Measurements from ENCODE around the gene NGRN. TPM values are rescaled to one million over a fixed set of nuclear protein-coding genes. Genes with fewer than 3 reads are reported as not detected.
"Not testable (repeated sequence)": the region's sequence is repeated elsewhere in the genome, so short reads cannot be mapped to it uniquely, and the experiment has no call there.

Gene NGRN
- total RNA-seq, 2 donors from 2014 or later, result 38.0 to 38.9 TPM

DNA sequence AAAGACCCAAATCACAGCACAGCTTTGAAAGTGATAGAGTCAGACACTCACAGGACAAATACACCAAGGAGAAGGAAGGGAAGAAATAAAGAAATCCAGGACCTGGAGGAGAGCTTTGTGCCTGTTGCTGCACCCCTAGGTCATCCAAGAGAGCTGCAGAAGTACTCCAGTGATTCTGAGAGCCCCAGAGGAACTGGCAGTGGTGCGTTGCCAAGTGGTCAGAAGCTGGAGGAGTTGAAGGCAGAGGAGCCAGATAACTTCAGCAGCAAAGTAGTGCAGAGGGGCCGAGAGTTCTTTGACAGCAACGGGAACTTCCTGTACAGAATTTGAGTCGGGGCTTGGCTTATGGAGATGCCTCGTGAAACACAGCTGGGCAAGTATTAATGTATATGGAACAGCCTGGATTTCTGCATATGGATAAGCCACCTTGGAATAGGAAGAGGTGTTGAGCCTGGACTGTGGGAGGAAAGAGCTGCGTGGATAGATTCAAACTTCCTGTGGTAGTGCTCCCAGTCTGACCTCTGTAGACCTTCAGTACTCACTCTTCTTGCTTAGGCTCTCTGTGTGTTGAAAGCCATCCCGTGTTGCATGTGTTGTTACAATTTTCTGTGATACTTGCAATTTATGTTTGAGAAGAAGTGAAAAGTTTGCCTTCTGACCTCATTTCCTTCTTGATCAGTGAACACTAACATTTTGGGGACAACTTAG is 6.1 kb downstream of the NGRN start:
- ATAC-seq (replicated peaks in 1 of 2) (no peak), DNase-seq (no peak)
- no peaks in the 10 kb centered on the region for H3K9me3 Mint-ChIP-seq
- peak overlapping the region; percentile 90 for H3K27ac Mint-ChIP-seq
- H3K4me1 Mint-ChIP-seq (ENCODE audit: low read depth), result peaks cover 62% of the 10 kb centered on the region
- no peaks in the 10 kb centered on the region for H3K27me3 Mint-ChIP-seq (ENCODE audit: low read depth)
- H3K36me3 Mint-ChIP-seq (ENCODE audit: insufficient read depth in 2 of 2), result peaks cover 17 to 20% of the 10 kb centered on the region in 2 donors
- H3K4me3 Mint-ChIP-seq, result peak overlapping the region in 1 of 2 donors; percentile 23

DNA sequence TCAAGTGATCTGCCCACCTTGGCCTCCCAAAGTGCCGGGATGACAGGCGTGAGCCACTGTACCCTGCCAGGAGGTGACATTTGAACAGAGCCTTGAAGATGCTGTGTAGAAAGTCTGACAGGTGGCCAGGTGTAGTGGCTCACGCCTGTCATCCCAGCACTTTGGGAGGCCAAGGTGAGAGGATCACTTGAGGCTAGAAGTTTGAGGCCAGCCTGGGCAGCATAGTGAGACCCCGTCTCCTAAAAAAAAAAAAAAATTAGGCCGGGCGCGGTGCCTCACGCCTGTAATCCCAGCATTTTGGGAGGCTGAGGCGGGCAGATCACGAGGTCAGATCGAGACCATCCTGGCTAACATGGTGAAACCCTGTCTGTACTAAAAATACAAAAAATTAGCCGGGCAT is 13.0 kb downstream of the NGRN start:
- not testable (repeated sequence) for H3K36me3 Mint-ChIP-seq (ENCODE audit: insufficient read depth in 2 of 2); DNase-seq; H3K4me3 Mint-ChIP-seq; H3K4me1 Mint-ChIP-seq (ENCODE audit: low read depth); H3K9me3 Mint-ChIP-seq; H3K27me3 Mint-ChIP-seq (ENCODE audit: low read depth); H3K27ac Mint-ChIP-seq; ATAC-seq (replicated peaks in 1 of 2)

DNA sequence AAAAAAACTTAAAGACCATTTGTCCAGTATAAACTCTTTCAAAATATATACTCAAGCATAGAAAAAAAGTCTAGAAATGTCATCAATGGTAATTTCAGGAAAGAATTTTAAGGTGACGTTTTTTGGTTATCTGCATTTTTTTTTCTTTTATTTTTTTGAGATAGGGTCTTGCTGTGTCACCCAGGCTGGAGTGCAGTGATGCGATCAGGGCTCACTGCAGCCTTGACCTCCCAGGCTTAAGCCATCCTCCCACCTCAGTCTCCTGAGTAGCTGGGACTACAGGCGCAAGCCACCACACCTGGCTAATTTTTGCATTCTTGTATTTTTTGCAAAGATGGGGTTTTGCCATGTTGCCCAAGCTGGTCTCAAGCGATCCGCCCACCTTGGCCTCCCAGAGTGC is 15.3 kb downstream of the NGRN start:
- not testable (repeated sequence) for H3K4me3 Mint-ChIP-seq; H3K27ac Mint-ChIP-seq; H3K9me3 Mint-ChIP-seq; H3K36me3 Mint-ChIP-seq (ENCODE audit: insufficient read depth in 2 of 2); H3K4me1 Mint-ChIP-seq (ENCODE audit: low read depth); ATAC-seq (replicated peaks in 1 of 2); DNase-seq; H3K27me3 Mint-ChIP-seq (ENCODE audit: low read depth)

DNA sequence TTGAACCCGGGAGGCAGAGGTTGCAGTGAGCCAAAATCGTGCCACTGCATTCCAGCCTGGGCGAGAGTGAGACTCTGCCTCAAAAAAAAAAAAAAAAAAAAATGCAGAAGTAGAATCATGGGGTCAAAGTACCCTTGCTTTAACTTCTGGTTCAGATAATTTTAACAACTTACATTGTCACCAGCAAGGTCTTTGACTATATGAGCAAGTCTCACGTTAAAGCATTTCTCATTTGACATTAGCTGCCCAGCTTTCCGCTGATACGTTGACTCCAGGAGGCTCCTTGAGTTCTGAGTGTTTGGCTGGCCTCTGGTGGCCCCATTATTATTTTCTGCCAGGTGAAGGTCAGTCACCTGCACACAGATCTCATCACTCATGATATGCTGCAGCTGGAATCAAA is 16.2 kb downstream of the NGRN start:
- not testable (repeated sequence) for H3K4me1 Mint-ChIP-seq (ENCODE audit: low read depth); H3K36me3 Mint-ChIP-seq (ENCODE audit: insufficient read depth in 2 of 2); H3K9me3 Mint-ChIP-seq; DNase-seq; H3K4me3 Mint-ChIP-seq; H3K27ac Mint-ChIP-seq; H3K27me3 Mint-ChIP-seq (ENCODE audit: low read depth); ATAC-seq (replicated peaks in 1 of 2)

DNA sequence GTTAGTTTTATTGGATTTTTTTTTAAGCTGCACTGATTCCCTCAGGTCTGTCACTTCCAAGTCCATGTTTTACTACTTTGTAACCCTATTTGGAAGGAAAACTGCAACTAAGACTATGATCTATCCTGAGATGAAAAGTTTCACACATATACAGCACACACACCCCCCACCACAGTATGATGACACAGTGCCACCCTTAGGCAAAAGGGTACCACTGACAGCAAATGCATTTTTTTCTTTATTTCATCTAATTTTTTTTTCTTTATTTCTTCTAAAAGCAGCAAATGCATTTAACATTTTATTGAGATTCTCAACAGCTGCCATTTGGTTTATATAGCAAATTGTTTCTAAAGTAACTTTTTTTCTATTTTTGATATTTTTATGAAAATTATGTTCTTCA is 21.2 kb downstream of the NGRN start:
- peak; percentile 37 for DNase-seq
- H3K36me3 Mint-ChIP-seq (ENCODE audit: insufficient read depth in 2 of 2), result no peaks in the 10 kb centered on the region
- H3K4me3 Mint-ChIP-seq, result no peak overlapping the region
- H3K4me1 Mint-ChIP-seq (ENCODE audit: low read depth), result no peaks in the 10 kb centered on the region
- peak; percentile 77 to 81 for ATAC-seq (replicated peaks in 1 of 2)
- H3K9me3 Mint-ChIP-seq, result no peaks in the 10 kb centered on the region
- H3K27ac Mint-ChIP-seq, result no peak overlapping the region
- H3K27me3 Mint-ChIP-seq (ENCODE audit: low read depth), result no peaks in the 10 kb centered on the region

DNA sequence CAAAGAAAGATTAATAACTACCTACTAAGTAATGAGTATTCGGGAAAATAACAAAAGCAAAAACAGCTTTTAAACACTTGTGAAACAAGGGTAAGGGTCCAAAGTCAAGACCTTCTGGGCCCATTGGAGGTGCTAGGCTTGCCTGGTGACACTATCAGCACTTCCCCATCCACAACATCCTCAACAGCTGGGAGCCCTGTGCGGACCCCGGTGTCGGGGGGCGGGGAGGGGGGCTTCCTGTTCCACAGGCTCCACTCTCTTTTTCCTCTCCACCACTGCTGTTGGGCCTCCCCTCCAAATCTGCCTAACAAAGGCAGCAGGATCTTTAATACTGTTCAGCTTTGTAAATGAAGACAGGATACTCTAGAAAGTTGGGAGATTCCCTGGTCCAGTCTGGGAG is 21.6 kb downstream of the NGRN start:
- Mint-ChIP-seq H3K27me3 (ENCODE audit: low read depth) (no peaks in the 10 kb centered on the region), H3K36me3 (ENCODE audit: insufficient read depth in 2 of 2) (no peaks in the 10 kb centered on the region), H3K9me3 (no peaks in the 10 kb centered on the region), H3K27ac (no peak overlapping the region), H3K4me3 (no peak overlapping the region), H3K4me1 (ENCODE audit: low read depth) (no peaks in the 10 kb centered on the region)
- ATAC-seq (replicated peaks in 1 of 2) (no peak), DNase-seq (no peak)

DNA sequence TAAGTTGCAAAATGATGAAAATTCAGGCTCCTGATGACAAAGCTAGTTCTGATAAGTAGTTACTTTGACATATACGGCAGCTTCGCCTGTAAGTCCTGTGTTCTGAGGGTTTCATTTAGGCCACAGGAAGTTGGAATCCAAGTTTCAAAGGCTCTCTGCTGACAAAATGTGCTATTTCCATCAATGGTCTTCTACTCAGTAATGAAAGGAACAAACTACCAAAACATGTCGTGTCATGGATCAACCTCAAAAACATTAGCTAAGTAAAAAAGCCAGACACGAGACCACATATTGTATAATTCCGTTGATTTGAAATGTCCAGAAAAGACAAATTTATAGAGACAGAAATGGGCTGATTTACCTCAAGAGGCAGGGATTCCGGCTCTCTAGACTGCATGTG is 22.5 kb downstream of the NGRN start:
- no peak for ATAC-seq (replicated peaks in 1 of 2)
- Mint-ChIP-seq H3K27me3 (ENCODE audit: low read depth) (no peaks in the 10 kb centered on the region), H3K9me3 (no peaks in the 10 kb centered on the region), H3K27ac (no peak overlapping the region), H3K4me1 (ENCODE audit: low read depth) (peaks cover under 1% of the 10 kb centered on the region), H3K4me3 (no peak overlapping the region), H3K36me3 (ENCODE audit: insufficient read depth in 2 of 2) (no peaks in the 10 kb centered on the region)
- no peak for DNase-seq

DNA sequence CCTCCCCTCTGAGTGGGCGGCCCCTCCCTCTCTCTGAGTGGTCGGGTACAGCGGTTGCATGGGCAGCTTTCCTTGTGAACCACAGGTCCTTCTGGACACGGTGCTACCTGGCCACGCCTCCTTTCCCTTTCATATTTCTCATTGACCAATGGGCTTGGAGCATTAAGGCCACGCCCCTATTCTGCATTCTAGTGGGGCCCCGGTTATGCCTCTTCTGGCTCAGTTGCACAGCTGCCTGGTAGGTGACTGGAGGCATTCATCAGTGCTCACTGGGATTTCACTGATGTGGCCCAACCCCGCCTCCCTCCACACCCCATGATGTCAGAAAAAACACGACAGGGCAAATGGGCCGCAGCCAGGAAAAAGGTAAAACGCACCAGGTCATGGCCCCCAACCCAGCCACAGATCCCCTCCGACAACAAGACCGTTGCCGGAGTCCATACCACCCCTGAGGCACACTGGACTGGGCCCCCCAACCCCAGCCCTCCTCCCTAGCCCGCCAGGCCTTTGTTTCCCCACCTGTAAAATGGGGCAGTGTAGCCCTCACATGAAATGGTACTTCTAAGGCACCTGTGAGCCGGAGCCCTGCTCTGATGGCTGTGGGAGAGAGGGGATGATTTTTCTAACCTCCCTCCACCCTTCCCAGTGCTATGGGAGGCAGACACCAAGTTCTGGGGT is 26.3 kb downstream of the NGRN start:
- DNase-seq (peak; percentile 15 to 36), ATAC-seq (replicated peaks in 1 of 2) (no peak)
- Mint-ChIP-seq H3K4me1 (ENCODE audit: low read depth) (peaks cover 9% of the 10 kb centered on the region), H3K9me3 (no peaks in the 10 kb centered on the region), H3K4me3 (no peak overlapping the region), H3K27ac (no peak overlapping the region), H3K27me3 (ENCODE audit: low read depth) (peaks cover 5% of the 10 kb centered on the region), H3K36me3 (ENCODE audit: insufficient read depth in 2 of 2) (no peaks in the 10 kb centered on the region)

DNA sequence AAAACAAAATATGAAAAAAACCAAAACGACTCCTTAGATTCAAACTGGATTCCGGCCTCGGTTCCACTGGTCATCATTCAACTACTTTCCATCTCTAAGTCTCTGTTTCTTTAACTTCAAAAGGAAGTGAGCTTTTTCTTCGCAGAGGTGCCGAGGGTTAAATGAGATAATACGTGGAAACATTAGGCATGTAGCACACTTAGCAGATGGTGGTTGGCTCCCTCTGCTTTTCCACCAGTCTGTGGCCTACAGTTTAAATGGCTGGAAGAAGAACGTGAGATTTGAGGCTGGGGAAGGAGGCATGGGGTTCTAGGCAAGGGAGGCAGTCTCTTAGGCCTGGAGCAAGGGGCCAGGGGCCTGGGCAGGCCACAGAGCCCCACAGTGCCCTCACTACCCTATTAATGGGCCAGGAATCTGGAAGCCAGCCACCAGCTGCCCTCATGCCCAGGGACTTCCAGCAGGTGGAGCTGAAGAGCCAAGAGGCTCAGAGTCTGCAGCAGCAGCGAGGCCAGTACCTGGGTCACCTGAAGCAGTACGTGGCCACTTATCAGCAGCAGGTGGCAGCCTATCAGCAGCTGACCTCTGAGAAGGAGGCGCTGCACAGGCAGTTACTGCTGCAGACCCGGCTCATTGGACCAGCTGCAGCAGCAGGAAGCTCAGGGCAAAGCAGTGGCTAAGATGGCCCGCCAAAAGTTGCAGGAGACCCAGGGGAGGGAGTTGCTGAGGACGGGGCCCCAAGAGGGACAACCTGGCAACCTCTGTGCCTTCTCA is 27.8 kb downstream of the NGRN start:
- ATAC-seq (replicated peaks in 1 of 2) (peak; percentile 68 to 73), DNase-seq (peak; percentile 77 to 82)
- peak overlapping the region in 1 of 2 donors; percentile 33 for H3K4me3 Mint-ChIP-seq
- H3K27me3 Mint-ChIP-seq (ENCODE audit: low read depth); H3K27ac Mint-ChIP-seq; H3K9me3 Mint-ChIP-seq; H3K4me1 Mint-ChIP-seq (ENCODE audit: low read depth); H3K36me3 Mint-ChIP-seq (ENCODE audit: insufficient read depth in 2 of 2): not testable (repeated sequence)

DNA sequence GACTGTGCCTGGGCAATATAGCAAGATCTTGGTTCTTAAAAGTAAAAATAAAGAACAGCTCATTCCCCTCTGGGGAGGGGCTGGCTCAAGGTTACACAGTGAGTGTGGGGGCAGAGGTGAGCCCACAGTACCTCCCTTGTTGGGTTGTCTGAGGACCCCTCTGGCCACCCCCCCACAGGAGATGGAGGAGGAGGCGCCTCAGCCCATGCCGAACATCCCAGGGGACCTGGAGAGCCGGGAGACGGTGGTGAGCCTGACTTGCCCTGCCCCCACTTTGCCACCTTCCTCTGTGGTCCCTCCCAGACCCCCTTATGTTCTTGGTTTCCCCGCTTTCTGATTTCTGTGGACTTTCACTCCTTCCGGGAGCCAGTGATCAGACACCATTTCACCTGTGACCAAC is 28.7 kb downstream of the NGRN start:
- no peaks in the 10 kb centered on the region for H3K9me3 Mint-ChIP-seq

DNA sequence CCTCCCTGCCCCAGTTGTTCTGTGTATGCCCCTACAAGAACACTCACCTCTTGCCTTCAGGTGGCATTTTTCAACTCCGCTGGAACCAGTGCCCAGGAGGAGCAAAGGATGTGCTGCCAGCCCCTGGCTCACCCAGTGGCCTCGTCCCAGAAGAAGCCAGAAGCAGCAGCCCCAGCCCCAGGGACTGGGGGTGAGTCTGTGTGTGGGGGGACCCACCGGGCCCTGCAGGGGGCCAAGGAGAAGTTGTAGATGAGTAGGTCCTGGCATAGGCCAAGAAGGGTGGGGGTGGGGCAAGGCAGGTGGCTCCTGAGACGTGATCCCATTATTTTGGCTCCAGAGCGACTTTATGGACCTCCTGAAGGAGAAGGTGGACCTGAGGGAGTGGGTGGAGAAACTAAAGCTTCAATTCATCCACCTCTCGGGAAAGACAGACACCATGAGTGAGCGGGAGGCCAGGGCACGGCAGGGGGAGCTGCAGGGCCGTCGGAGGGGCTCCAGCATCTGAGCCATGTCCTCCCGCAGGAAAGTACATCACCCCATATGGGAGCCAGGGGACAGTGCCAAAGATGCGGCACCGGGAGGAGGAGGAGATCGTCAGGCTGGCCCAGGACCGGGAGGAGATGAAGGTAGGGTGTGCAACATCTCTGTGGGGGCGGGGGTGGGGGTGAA is 29.3 kb downstream of the NGRN start:
- DNase-seq (no peak), ATAC-seq (replicated peaks in 1 of 2) (no peak)
- no peaks in the 10 kb centered on the region for H3K36me3 Mint-ChIP-seq (ENCODE audit: insufficient read depth in 2 of 2)
- no peak overlapping the region for H3K4me3 Mint-ChIP-seq
- H3K27ac Mint-ChIP-seq, result no peak overlapping the region
- no peaks in the 10 kb centered on the region for H3K9me3 Mint-ChIP-seq
- H3K4me1 Mint-ChIP-seq (ENCODE audit: low read depth), result peaks cover 9% of the 10 kb centered on the region
- H3K27me3 Mint-ChIP-seq (ENCODE audit: low read depth), result peaks cover 5% of the 10 kb centered on the region

More for the DNA sequence above, 28.7 kb downstream of the NGRN start:
- DNase-seq, result no peak
- Mint-ChIP-seq H3K36me3 (ENCODE audit: insufficient read depth in 2 of 2) (no peaks in the 10 kb centered on the region), H3K4me3 (no peak overlapping the region), H3K27me3 (ENCODE audit: low read depth) (peaks cover 5% of the 10 kb centered on the region), H3K27ac (no peak overlapping the region), H3K4me1 (ENCODE audit: low read depth) (peaks cover 9% of the 10 kb centered on the region)
- no peak for ATAC-seq (replicated peaks in 1 of 2)

DNA sequence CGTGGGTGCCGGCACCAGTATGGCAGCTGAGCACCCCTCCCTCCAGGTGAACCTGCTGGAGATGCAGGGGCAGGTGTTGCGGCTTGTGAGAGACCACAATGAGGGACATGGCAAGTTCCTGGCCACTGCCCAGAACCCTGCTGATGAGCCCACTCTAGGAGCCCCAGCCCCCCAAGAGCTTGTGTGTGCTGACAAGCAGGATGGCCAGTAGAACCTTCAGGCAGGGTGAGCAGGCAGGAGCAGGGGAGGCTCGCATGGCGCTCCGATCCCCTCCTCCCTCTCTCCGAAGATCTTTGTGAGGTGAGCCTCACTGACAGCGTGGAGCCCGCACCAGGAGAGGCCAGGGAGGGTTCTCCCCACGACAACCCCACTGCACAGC is 29.8 kb downstream of the NGRN start:
- Mint-ChIP-seq H3K36me3 (ENCODE audit: insufficient read depth in 2 of 2) (no peaks in the 10 kb centered on the region), H3K4me1 (ENCODE audit: low read depth) (peaks cover 9% of the 10 kb centered on the region), H3K27me3 (ENCODE audit: low read depth) (peaks cover 5% of the 10 kb centered on the region), H3K9me3 (no peaks in the 10 kb centered on the region), H3K27ac (no peak overlapping the region), H3K4me3 (no peak overlapping the region)
- ATAC-seq (replicated peaks in 1 of 2), result no peak
- no peak for DNase-seq

DNA sequence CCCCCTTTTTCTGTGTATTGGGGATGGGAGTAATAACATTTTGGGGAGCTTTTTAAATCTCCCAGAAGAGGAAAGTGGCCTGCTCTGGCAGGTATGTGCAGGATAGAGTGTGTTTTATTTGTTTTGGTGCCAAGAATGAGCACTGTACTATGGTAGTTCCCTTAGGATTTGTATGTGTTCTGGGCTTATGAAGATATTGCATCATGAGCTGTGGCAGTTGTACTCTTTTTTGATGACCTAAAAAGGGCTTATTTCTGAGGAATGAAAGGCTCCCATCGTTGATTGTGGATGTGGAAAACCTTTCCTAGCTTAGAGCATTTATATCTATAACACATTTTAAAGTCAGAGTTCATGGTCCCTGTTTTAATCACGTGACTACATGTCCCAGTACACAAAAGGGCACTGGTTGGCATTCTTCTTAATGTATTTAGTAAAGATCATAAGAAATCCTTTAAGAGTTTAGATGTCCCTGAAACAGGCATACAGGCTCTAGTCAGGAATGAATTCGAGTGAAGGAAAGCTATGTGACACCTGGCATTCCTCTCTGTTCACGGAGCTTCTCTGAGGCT is 30.9 kb downstream of the NGRN start:
- ATAC-seq (replicated peaks in 1 of 2); H3K4me3 Mint-ChIP-seq; DNase-seq; H3K36me3 Mint-ChIP-seq (ENCODE audit: insufficient read depth in 2 of 2); H3K27me3 Mint-ChIP-seq (ENCODE audit: low read depth); H3K27ac Mint-ChIP-seq; H3K9me3 Mint-ChIP-seq: not testable (repeated sequence)
- peaks cover 19% of the 10 kb centered on the region for H3K4me1 Mint-ChIP-seq (ENCODE audit: low read depth)

Data from activated T-cell treated with anti-CD3 and anti-CD28 coated beads, Interleukin-2, amount 50 U/mL, for 72 hours (primary cell).